Epithelial cell of proximal tubule (primary cell): ENCODE data around the gene ADGRG4. TPM values are rescaled to one million over a fixed set of nuclear protein-coding genes. Genes with fewer than 3 reads are reported as not detected.
"Not testable (repeated sequence)": the region's sequence is repeated elsewhere in the genome, so short reads cannot be mapped to it uniquely, and the experiment has no call there.

Source experiments
- DNase-seq: peaks from one replicate; pipeline ENCODE4 v3.0.0-alpha.2; 2011; ENCODE audit warnings: low read depth
- H3K4me3 ChIP-seq: 2 replicates; pipeline ENCODE4 v1.5.1; 2011; ENCODE audit warnings: low read depth, mild to moderate bottlenecking, low read length
- CTCF ChIP-seq: conservative IDR thresholded peaks from 2 replicates; pipeline ENCODE4 v1.5.1; 2012; ENCODE audit warnings: low read depth, mild to moderate bottlenecking, low read length
- total RNA-seq: library from RNA; depleted of rRNA; stranded (reverse); fragments of >200 nt; gene quantifications from 2 replicates; pipeline ENCODE4 v1.2.3, GENCODE V29; 2015

Gene ADGRG4
- total RNA-seq, 1 donor from 2014 or later, result not detected

- DNase-seq, result no peak
- no peak overlapping the region for H3K4me3 ChIP-seq
- no peak for TF ChIP-seq CTCF
Measured at GRCh38 chrX:136437774-136438173, 137.0 kb downstream of the ADGRG4 start.

- no peak for TF ChIP-seq CTCF
- H3K4me3 ChIP-seq, result no peak overlapping the region
- no peak for DNase-seq
Measured at GRCh38 chrX:136438192-136438591, 137.4 kb downstream of the ADGRG4 start.

- DNase-seq, H3K4me3 ChIP-seq: not testable (repeated sequence)
Measured at GRCh38 chrX:136445674-136446073, 144.9 kb downstream of the ADGRG4 start.

- TF ChIP-seq CTCF, result no peak
- DNase-seq, result no peak
- H3K4me3 ChIP-seq, result no peak overlapping the region
Measured at GRCh38 chrX:136446208-136446607, 145.4 kb downstream of the ADGRG4 start.

- H3K4me3 ChIP-seq, result no peak overlapping the region
- no peak for TF ChIP-seq CTCF
- DNase-seq, result no peak
Measured at GRCh38 chrX:136447308-136447707, 146.5 kb downstream of the ADGRG4 start.

- no peak for DNase-seq
- no peak overlapping the region for H3K4me3 ChIP-seq
- TF ChIP-seq CTCF, result no peak
Measured at GRCh38 chrX:136447968-136448367, 147.2 kb downstream of the ADGRG4 start.

- no peak for DNase-seq
- TF ChIP-seq CTCF, result no peak
- H3K4me3 ChIP-seq, result no peak overlapping the region
Measured at GRCh38 chrX:136450050-136450830, 149.5 kb downstream of the ADGRG4 start.
